Activated CD8-positive, alpha-beta T cell treated with anti-CD3 and anti-CD28 coated beads, Interleukin-2, amount 10 ng/mL, durations not matched to agents 7 days and 5 days (primary cell): Measurements from ENCODE around the gene CLMP. TPM values are rescaled to one million over a fixed set of nuclear protein-coding genes. Genes with fewer than 3 reads are reported as not detected.
A peak's percentile ranks its signal among the peaks of the same experiment; 100 is the strongest.

Experiments
- ATAC-seq: fragments of 150-1000 bp; cut with Tn5 transposase; one replicate; pipeline ENCODE4 v1.10.0; 2021; ENCODE audit warnings: moderate library complexity
- CTCF ChIA-PET: fragments of 350-600 bp; sonication (Branson Sonifier 250); formaldehyde crosslinking; loops from one replicate; lab custom pipeline; 2021; ENCODE audit warnings: antibody characterized with exemption; lab: Charles Lee
- POLR2A ChIA-PET: fragments of 350-600 bp; sonication (Branson Sonifier 250); formaldehyde crosslinking; loops from one replicate; lab custom pipeline; 2021; ENCODE audit warnings: antibody characterized with exemption; lab: Charles Lee
- DNase-seq: peaks from one replicate; pipeline ENCODE4 v3.0.0-alpha.2; 2020
- H3K27ac Mint-ChIP-seq: one replicate; pipeline ENCODE4 v1.8.0; 2021; ENCODE audit warnings: mild to moderate bottlenecking, mixed read lengths
- H3K27me3 Mint-ChIP-seq: one replicate; pipeline ENCODE4 v1.8.0; 2021; ENCODE audit warnings: low read depth, mixed read lengths
- H3K36me3 Mint-ChIP-seq: one replicate; pipeline ENCODE4 v1.8.0; 2021; ENCODE audit warnings: low read depth, mixed read lengths
- H3K4me1 Mint-ChIP-seq: one replicate; pipeline ENCODE4 v1.8.0; 2021; ENCODE audit warnings: low read depth, mixed read lengths
- H3K4me3 Mint-ChIP-seq: one replicate; pipeline ENCODE4 v1.8.0; 2021; ENCODE audit warnings: mild to moderate bottlenecking, mixed read lengths
- H3K9me3 Mint-ChIP-seq: one replicate; pipeline ENCODE4 v1.8.0; 2022; ENCODE audit warnings: mixed read lengths; ENCODE audit not compliant: insufficient read depth
- total RNA-seq, 2 experiments: library from RNA; stranded (reverse); gene quantifications; one replicate each; pipeline ENCODE4 v1.2.3, GENCODE V29; 2021

Gene CLMP
- total RNA-seq, 2 experiments from 2014 or later, result 0.29 TPM

DNA sequence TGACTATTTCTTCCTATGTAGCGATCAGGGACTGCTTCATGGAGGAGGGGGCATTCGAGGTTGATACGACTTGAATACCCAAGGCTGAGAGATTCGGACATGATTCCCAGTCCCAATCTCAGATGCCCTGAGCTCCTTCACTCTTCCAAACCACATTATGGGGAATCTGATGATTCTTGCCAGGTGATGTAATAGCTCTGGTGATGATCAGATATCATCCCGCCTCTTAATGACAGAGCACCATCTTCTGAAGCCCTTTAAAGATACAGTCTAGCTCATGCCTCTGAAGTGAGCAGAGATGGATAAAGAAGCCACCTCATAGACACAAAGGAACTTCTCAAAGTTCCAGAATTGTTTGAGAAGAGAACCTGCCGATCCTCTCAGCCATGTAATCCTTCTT, 8.9 kb upstream of the CLMP start:
- no peak for DNase-seq
- peaks cover 41% of the 10 kb centered on the region for H3K27me3 Mint-ChIP-seq
- no peaks in the 10 kb centered on the region for H3K4me1 Mint-ChIP-seq
- no peaks in the 10 kb centered on the region for H3K9me3 Mint-ChIP-seq
- no peak for ATAC-seq
- no peak overlapping the region for H3K4me3 Mint-ChIP-seq
- no peaks in the 10 kb centered on the region for H3K36me3 Mint-ChIP-seq
- CTCF ChIA-PET, result interaction anchor here (1.7 kb wide), 1 partner anchor 57 kb away, joined by 6 read pairs; no protein-coding TSS in a partner anchor
- POLR2A ChIA-PET, result interaction anchor here (1.5 kb wide), 1 partner anchor 9 kb away, joined by 3 read pairs; no protein-coding TSS in a partner anchor
- no peak overlapping the region for H3K27ac Mint-ChIP-seq

GRCh38 chr11:123203471-123203870, 8.4 kb upstream of the CLMP start:
- POLR2A ChIA-PET, result interaction anchor here (1.5 kb wide), 1 partner anchor 10 kb away, joined by 3 read pairs; no protein-coding TSS in a partner anchor
- Mint-ChIP-seq H3K4me1 (no peaks in the 10 kb centered on the region), H3K9me3 (no peaks in the 10 kb centered on the region), H3K27ac (no peak overlapping the region), H3K27me3 (peaks cover 43% of the 10 kb centered on the region), H3K36me3 (no peaks in the 10 kb centered on the region), H3K4me3 (no peak overlapping the region)
- no peak for DNase-seq
- ATAC-seq, result no peak
- CTCF ChIA-PET, result interaction anchor here (1.7 kb wide), 1 partner anchor 58 kb away, joined by 6 read pairs; no protein-coding TSS in a partner anchor

- CTCF ChIA-PET, result interaction anchor here (1.4 to 1.7 kb wide), 2 partner anchors 45 to 59 kb away, joined by 4 to 6 read pairs; no protein-coding TSS in a partner anchor
Observed at GRCh38 chr11:123202155-123203151, 7.4 kb upstream of the CLMP start.

GRCh38 chr11:123200264-123200663, 5.2 kb upstream of the CLMP start:
- no peak for DNase-seq
- Mint-ChIP-seq H3K4me3 (no peak overlapping the region), H3K9me3 (no peaks in the 10 kb centered on the region), H3K27ac (no peak overlapping the region), H3K27me3 (peaks cover 52% of the 10 kb centered on the region), H3K4me1 (peaks cover 7% of the 10 kb centered on the region), H3K36me3 (no peaks in the 10 kb centered on the region)
- CTCF ChIA-PET, result interaction anchor here (2.3 kb wide), 1 partner anchor 89 kb away, joined by 5 read pairs; no protein-coding TSS in a partner anchor
- no peak for ATAC-seq
- POLR2A ChIA-PET, result no interaction called here

More at GRCh38 chr11:123202155-123203151, 7.4 kb upstream of the CLMP start:
- no peaks in the 10 kb centered on the region for H3K36me3 Mint-ChIP-seq
- H3K4me1 Mint-ChIP-seq, result no peaks in the 10 kb centered on the region
- no peak overlapping the region for H3K27ac Mint-ChIP-seq
- H3K27me3 Mint-ChIP-seq, result peaks cover 48% of the 10 kb centered on the region
- DNase-seq, result no peak
- H3K9me3 Mint-ChIP-seq, result no peaks in the 10 kb centered on the region
- no peak overlapping the region for H3K4me3 Mint-ChIP-seq
- no peak for ATAC-seq
- POLR2A ChIA-PET, result no interaction called here

DNA sequence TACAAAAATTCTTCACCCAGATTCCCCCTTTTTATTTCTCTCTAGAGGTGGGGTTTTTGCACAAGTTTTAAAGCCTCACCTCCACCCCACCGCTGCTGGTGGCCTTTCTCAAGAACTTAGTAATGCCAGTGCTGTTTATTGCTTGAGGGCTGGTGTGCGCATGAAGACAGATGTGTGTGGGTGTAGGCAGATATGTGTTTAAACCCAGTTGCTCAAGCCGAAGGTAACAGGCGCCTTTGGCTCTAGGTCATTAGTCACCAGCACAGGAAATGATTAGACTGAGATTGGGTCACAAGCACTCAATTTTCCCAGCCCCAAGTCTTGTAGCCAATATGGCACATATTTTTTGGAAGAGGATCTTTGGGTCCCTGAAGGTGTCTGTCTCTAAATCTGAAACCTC, 2.7 kb upstream of the CLMP start:
- H3K36me3 Mint-ChIP-seq, result no peaks in the 10 kb centered on the region
- ChIA-PET POLR2A (no interaction called here), CTCF (interaction anchor here (2.3 kb wide), 1 partner anchor 87 kb away, joined by 5 read pairs; no protein-coding TSS in a partner anchor)
- DNase-seq, result no peak
- H3K27me3 Mint-ChIP-seq, result peaks cover 65% of the 10 kb centered on the region
- H3K4me1 Mint-ChIP-seq, result peaks cover 15% of the 10 kb centered on the region
- no peaks in the 10 kb centered on the region for H3K9me3 Mint-ChIP-seq
- H3K27ac Mint-ChIP-seq, result no peak overlapping the region
- no peak overlapping the region for H3K4me3 Mint-ChIP-seq
- no peak for ATAC-seq

GRCh38 chr11:123196060-123196714, 1.1 kb upstream of the CLMP start:
- no peaks in the 10 kb centered on the region for H3K9me3 Mint-ChIP-seq
- no peak overlapping the region for H3K27ac Mint-ChIP-seq
- H3K36me3 Mint-ChIP-seq, result no peaks in the 10 kb centered on the region
- ATAC-seq, result peak; percentile 20
- peaks cover 66% of the 10 kb centered on the region for H3K27me3 Mint-ChIP-seq
- H3K4me1 Mint-ChIP-seq, result peaks cover 29% of the 10 kb centered on the region
- ChIA-PET CTCF (no interaction called here), POLR2A (no interaction called here)
- DNase-seq, result no peak
- no peak overlapping the region for H3K4me3 Mint-ChIP-seq

GRCh38 chr11:123194337-123195187, 486 bp downstream of the CLMP start:
- Mint-ChIP-seq H3K27ac (no peak overlapping the region), H3K4me1 (peaks cover 39% of the 10 kb centered on the region), H3K27me3 (peaks cover 74% of the 10 kb centered on the region), H3K9me3 (no peaks in the 10 kb centered on the region), H3K36me3 (no peaks in the 10 kb centered on the region), H3K4me3 (peak overlapping the region; percentile 23)
- CTCF ChIA-PET, result no interaction called here
- peak; percentile 27 for ATAC-seq
- POLR2A ChIA-PET, result no interaction called here
- DNase-seq, result no peak

- H3K36me3 Mint-ChIP-seq, result no peaks in the 10 kb centered on the region
- no peak overlapping the region for H3K27ac Mint-ChIP-seq
- H3K4me3 Mint-ChIP-seq, result no peak overlapping the region
- CTCF ChIA-PET, result interaction anchor here (1.4 kb wide), 1 partner anchor 53 kb away, joined by 4 read pairs; no protein-coding TSS in a partner anchor
- POLR2A ChIA-PET, result no interaction called here
- peaks cover 39% of the 10 kb centered on the region for H3K4me1 Mint-ChIP-seq
- ATAC-seq, result no peak
- H3K9me3 Mint-ChIP-seq, result no peaks in the 10 kb centered on the region
- peaks cover 71% of the 10 kb centered on the region for H3K27me3 Mint-ChIP-seq
- no peak for DNase-seq
Observed at GRCh38 chr11:123193742-123194141, 1.3 kb downstream of the CLMP start.

- H3K27ac Mint-ChIP-seq, result no peak overlapping the region
- H3K9me3 Mint-ChIP-seq, result no peaks in the 10 kb centered on the region
- CTCF ChIA-PET, result interaction anchor here (0.9 to 1.0 kb wide), 2 partner anchors 24 to 55 kb away, joined by 3 to 5 read pairs; no protein-coding TSS in a partner anchor
- peaks cover 39% of the 10 kb centered on the region for H3K4me1 Mint-ChIP-seq
- DNase-seq (peak; percentile 34), ATAC-seq (no peak)
- no peaks in the 10 kb centered on the region for H3K36me3 Mint-ChIP-seq
- peaks cover 76% of the 10 kb centered on the region for H3K27me3 Mint-ChIP-seq
- H3K4me3 Mint-ChIP-seq, result no peak overlapping the region
- POLR2A ChIA-PET, result no interaction called here
Observed at GRCh38 chr11:123191939-123192338, 3.1 kb downstream of the CLMP start.

GRCh38 chr11:123190518-123190917, 4.5 kb downstream of the CLMP start:
- no peak overlapping the region for H3K27ac Mint-ChIP-seq
- no peak overlapping the region for H3K4me3 Mint-ChIP-seq
- H3K4me1 Mint-ChIP-seq, result peaks cover 35% of the 10 kb centered on the region
- POLR2A ChIA-PET, result no interaction called here
- CTCF ChIA-PET, result no interaction called here
- ATAC-seq (no peak), DNase-seq (no peak)
- no peaks in the 10 kb centered on the region for H3K36me3 Mint-ChIP-seq
- H3K9me3 Mint-ChIP-seq, result no peaks in the 10 kb centered on the region
- peaks cover 72% of the 10 kb centered on the region for H3K27me3 Mint-ChIP-seq
